Fibroblast of peridontal ligament (primary cell): Measurements from ENCODE around the gene ABCB10.

Experiments used
- DNase-seq: peaks from one replicate; pipeline ENCODE4 v3.0.0-alpha.2; 2010; ENCODE audit errors: extremely low read depth

ABCB10 gene

GRCh38 chr1:229474509-229474908 lies 84.0 kb downstream of the ABCB10 start:
- no peak for DNase-seq

- DNase-seq: no peak
Measured at GRCh38 chr1:229471175-229471574, 87.3 kb downstream of the ABCB10 start.

GRCh38 chr1:229470406-229471043 lies 88.0 kb downstream of the ABCB10 start:
- no peak for DNase-seq

GRCh38 chr1:229466887-229467286 lies 91.6 kb downstream of the ABCB10 start:
- DNase-seq: no peak
